Endothelial cell of umbilical vein (primary cell): ENCODE data around the gene CCDC40. TPM values are rescaled to one million over a fixed set of nuclear protein-coding genes. Genes with fewer than 3 reads are reported as not detected.

ENCODE experiments used
- BruUV-seq: library from RNA; stranded (reverse); fragments of 400-500 nt; replicated peaks from 2 replicates; lab custom pipeline; 2021; lab: Mats Ljungman, UMichigan
- CTCF ChIA-PET: fragments of 300-600, 350-600 bp; sonication (Branson Sonifier 250); formaldehyde crosslinking; loops from one replicate; lab custom pipeline; 2021; ENCODE audit warnings: antibody characterized with exemption, inconsistent platforms; lab: Charles Lee
- POLR2A ChIA-PET: fragments of 300-600, 350-600 bp; sonication (Branson Sonifier 250); formaldehyde crosslinking; loops from one replicate; lab custom pipeline; 2021; ENCODE audit warnings: antibody characterized with exemption, inconsistent platforms; lab: Charles Lee
- DNase-seq: peaks from one replicate; pipeline ENCODE4 v3.0.0-alpha.2; 2011; ENCODE audit warnings: low read depth, low spot score
- FAIRE-seq: peaks from 2 replicates; lab custom pipeline; 2011; peaks lifted over from hg19 to GRCh38; lab: Jason Lieb, UNC
- H2AFZ ChIP-seq: 2 replicates; pipeline ENCODE4 v1.6.0; 2012; ENCODE audit warnings: low read depth, low read length, control low read depth, inconsistent platforms
- H3K27ac ChIP-seq: 2 replicates; pipeline ENCODE4 v1.5.1; 2011; ENCODE audit warnings: low read depth, mild to moderate bottlenecking, control low read depth, low read length, moderate library complexity; ENCODE audit not compliant: insufficient read depth
- H3K27me3 ChIP-seq, 2 experiments: 2 replicates each; pipeline versions ENCODE4 v1.6.0 to v1.6.1; 2011; ENCODE audit warnings: low read length in 2 of 2, mixed read lengths in 1 of 2; ENCODE audit not compliant: control insufficient read depth in 2 of 2, insufficient read depth in 2 of 2
- H3K36me3 ChIP-seq, 2 experiments: 2 replicates in 1 of 2; 3 replicates in 1 of 2; pipeline ENCODE4 v1.5.1; 2011; ENCODE audit warnings: low read length in 2 of 2, mild to moderate bottlenecking in 1 of 2, moderate library complexity in 1 of 2; ENCODE audit not compliant: control insufficient read depth in 2 of 2, insufficient read depth in 2 of 2; ENCODE audit errors: extremely low read depth in 1 of 2
- H3K4me1 ChIP-seq: 3 replicates; pipeline ENCODE4 v1.5.1; 2011; ENCODE audit warnings: mild to moderate bottlenecking, low read length; ENCODE audit not compliant: control insufficient read depth, insufficient read depth; ENCODE audit errors: extremely low read depth
- H3K4me2 ChIP-seq: 2 replicates; pipeline ENCODE4 v1.6.1; 2011; ENCODE audit warnings: low read length, control low read depth, mixed read lengths; ENCODE audit not compliant: insufficient read depth
- H3K4me3 ChIP-seq, 3 experiments: fragments of 200-600 bp in 1 of 3; sonication (generic), shearing (Covaris generic) in 1 of 3; replicated peaks in 1 of 3; 2 replicates each; pipeline ENCODE4 v1.5.1; 2011 to 2016; ENCODE audit warnings: control low read depth in 3 of 3, low read length in 3 of 3, mild to moderate bottlenecking in 2 of 3, inconsistent platforms in 1 of 3, low read depth in 1 of 3, moderate library complexity in 1 of 3; ENCODE audit not compliant: insufficient read depth in 1 of 3
- H3K79me2 ChIP-seq: 2 replicates; pipeline ENCODE4 v1.6.0; 2012; ENCODE audit warnings: low read length, inconsistent platforms; ENCODE audit not compliant: control insufficient read depth, insufficient read depth
- H3K9ac ChIP-seq: replicated peaks from 2 replicates; pipeline ENCODE3; 2011; ENCODE audit warnings: low read length, control low read depth; ENCODE audit not compliant: insufficient read depth; ENCODE audit errors: extremely low read depth
- H3K9me1 ChIP-seq: replicated peaks from 3 replicates; pipeline ENCODE4 v1.6.0; 2011; ENCODE audit warnings: mild to moderate bottlenecking, low read length; ENCODE audit not compliant: control insufficient read depth, insufficient read depth; ENCODE audit errors: extremely low read depth
- H3K9me3 ChIP-seq: replicated peaks from 2 replicates; pipeline ENCODE4 v1.5.1; 2012; ENCODE audit warnings: low read length, inconsistent platforms; ENCODE audit not compliant: control insufficient read depth, insufficient read depth
- H4K20me1 ChIP-seq: replicated peaks from 2 replicates; pipeline ENCODE3; 2011; ENCODE audit warnings: mild to moderate bottlenecking, low read length; ENCODE audit not compliant: control insufficient read depth, insufficient read depth; ENCODE audit errors: extremely low read depth
- CTCF ChIP-seq, 2 donors: IDR thresholded peaks; 1 replicate in 1 of 2; 2 replicates in 1 of 2; pipeline ENCODE4 v1.5.1; 2011; ENCODE audit warnings: low read length in 2 of 2, mild to moderate bottlenecking in 2 of 2, moderate library complexity in 2 of 2, control low read depth in 1 of 2, inconsistent platforms in 1 of 2, low read depth in 1 of 2; ENCODE audit not compliant: insufficient read depth in 1 of 2; ENCODE audit errors: extremely low read depth in 1 of 2
- EZH2 ChIP-seq: IDR thresholded peaks from 2 replicates; pipeline ENCODE4 v1.6.1; 2012; ENCODE audit warnings: borderline replicate concordance, low read depth, mild to moderate bottlenecking, moderate library complexity, low read length, inconsistent platforms; ENCODE audit not compliant: severe bottlenecking
- FOS ChIP-seq: IDR thresholded peaks from 2 replicates; pipeline ENCODE4 v1.6.1; 2011; ENCODE audit warnings: mild to moderate bottlenecking, low read length, moderate library complexity, borderline replicate concordance; ENCODE audit not compliant: insufficient read depth
- GATA2 ChIP-seq: IDR thresholded peaks from 2 replicates; pipeline ENCODE4 v1.7.0; 2011; ENCODE audit warnings: low read depth, mild to moderate bottlenecking, moderate library complexity, mixed read lengths, low read length; ENCODE audit not compliant: insufficient read length, insufficient read depth
- JUN ChIP-seq: IDR thresholded peaks from 2 replicates; pipeline ENCODE4 v1.6.1; 2011; ENCODE audit warnings: borderline replicate concordance, low read depth; ENCODE audit not compliant: insufficient read length, insufficient read depth
- MAX ChIP-seq: IDR thresholded peaks from 2 replicates; pipeline ENCODE4 v1.6.1; 2011; ENCODE audit not compliant: insufficient read depth, insufficient read length
- MYC ChIP-seq: IDR thresholded peaks from one replicate; pipeline ENCODE4 v1.6.1; 2011; ENCODE audit warnings: mild to moderate bottlenecking, low read depth, low read length
- POLR2A ChIP-seq: IDR thresholded peaks from 2 replicates; pipeline ENCODE4 v1.6.1; 2012; ENCODE audit warnings: low read depth, mild to moderate bottlenecking, control low read depth, low read length
- POLR2AphosphoS5 ChIP-seq: IDR thresholded peaks from 2 replicates; pipeline ENCODE4 v1.6.1; 2012; ENCODE audit warnings: low read depth, mild to moderate bottlenecking, control low read depth, low read length, moderate library complexity; ENCODE audit not compliant: insufficient read depth
- dilution Hi-C: fragments of 300-500 bp; cut with MboI; formaldehyde crosslinking; loops from one replicate; pipeline ENCODE4 v1.15.0; 2019; ENCODE audit warnings: low sequenced_read_pairs; ENCODE audit not compliant: extremely low pct_ligation_motif_present
- intact Hi-C: fragments of 100-400 bp; cut with micrococcal nuclease; formaldehyde crosslinking; loops from one replicate; pipeline ENCODE4 v1.10.0; 2022
- polyA plus RNA-seq, 4 experiments: library from polyadenylated mRNA; depleted of rRNA in 3 of 4; stranded (reverse) in 3 of 4; unstranded in 1 of 4; fragments of >200 nt; gene quantifications; 2 replicates each; pipeline versions ENCODE4 v1.2.1 to v1.2.3, GENCODE V29; 2011 to 2012; ENCODE audit warnings: missing spikeins in 1 of 4
- total RNA-seq: library from RNA; stranded (reverse); gene quantifications from 2 replicates; pipeline ENCODE4 v1.2.3, GENCODE V29; 2021

Gene CCDC40
- total and polyA plus RNA-seq, 2 donors (not counting 3 experiments of a cell fraction or from before 2014, with no cell fraction given), result 1.4 to 5.5 TPM

GRCh38 chr17:80051681-80052080 is 15.2 kb downstream of the CCDC40 start:
- no peak for FAIRE-seq
- dilution Hi-C loops (no loop called here), intact Hi-C loops (no loop called here)

More at GRCh38 chr17:80051681-80052080, 15.2 kb downstream of the CCDC40 start:
- Histone ChIP-seq H3K9ac (no peak overlapping the region), H4K20me1 (no peaks in the 10 kb centered on the region), H2AFZ (no peak overlapping the region), H3K27me3 (no peaks in the 10 kb centered on the region), H3K79me2 (no peaks in the 10 kb centered on the region), H3K36me3 (no peaks in the 10 kb centered on the region), H3K4me1 (no peaks in the 10 kb centered on the region), H3K9me1 (no peaks in the 10 kb centered on the region), H3K9me3 (no peaks in the 10 kb centered on the region), H3K27ac (no peak overlapping the region), H3K4me2 (no peak overlapping the region), H3K4me3 (no peak overlapping the region)
- BruUV-seq, result no TSS peak
- DNase-seq, result no peak
- CTCF ChIA-PET, result no interaction called here
- no peak for TF ChIP-seq CTCF (IDR thresholded peaks at IDR 0.05; ENCODE audit: extremely low read depth in 1 of 2, insufficient read depth in 1 of 2, low read depth in 1 of 2, low read length in 2 of 2)
- no peak for TF ChIP-seq GATA2
- TF ChIP-seq MYC, result no peak
- no peak for TF ChIP-seq FOS
- no peak for TF ChIP-seq POLR2A
- no peak for TF ChIP-seq POLR2AphosphoS5
- no peak for TF ChIP-seq EZH2
- no peak for TF ChIP-seq JUN
- no peak for TF ChIP-seq MAX
- POLR2A ChIA-PET, result interaction anchor here (0.7 kb wide), 1 partner anchor 10 kb away, joined by 10 read pairs; no protein-coding TSS in a partner anchor
